Stimulated activated CD4-positive, alpha-beta T cell treated with anti-CD3 and anti-CD28 coated beads, Interleukin-1b, Interleukin-23, amount 100 ng/mL, for 24 hours (primary cell): ENCODE results near the gene ST6GALNAC1.

ENCODE experiments used
- DNase-seq, 4 experiments: peaks; one replicate each; pipeline ENCODE4 v3.0.0-alpha.2; 2020; ENCODE audit warnings: low read depth in 4 of 4, low spot score in 1 of 4

The ST6GALNAC1 gene

GRCh38 chr17:76581515-76581914 lies 62.0 kb downstream of the ST6GALNAC1 start:
- DNase-seq, result no peak

GRCh38 chr17:76579281-76579680 lies 64.3 kb downstream of the ST6GALNAC1 start:
- DNase-seq, result no peak

GRCh38 chr17:76578376-76578775 lies 65.2 kb downstream of the ST6GALNAC1 start:
- DNase-seq, result no peak

GRCh38 chr17:76577876-76578275 lies 65.7 kb downstream of the ST6GALNAC1 start:
- no peak for DNase-seq

GRCh38 chr17:76576189-76576588 lies 67.4 kb downstream of the ST6GALNAC1 start:
- no peak for DNase-seq

- DNase-seq, result no peak
Measured at GRCh38 chr17:76575570-76575969, 68.0 kb downstream of the ST6GALNAC1 start.
